ENCODE measurements around the gene ZNF284.
A peak's percentile ranks its signal among the peaks of the same experiment; 100 is the strongest.

ZNF284 gene

GRCh38 chr19:44071824-44072542 lies at the start of gene ZNF284:
TSS of gene ZNF284 (plus strand) at chr19:44072159. CDS start at chr19:44076390, 4,231 bp downstream.
- Histone ChIP-seq H3K4me3 (IDR thresholded peaks at IDR 0.05; ENCODE audit: insufficient read depth, low read depth, low read length) (no peak within 1 kb of the TSS), H3K36me3 (ENCODE audit: insufficient read depth) (no peaks in the 10 kb centered on the region), H3K4me1 (ENCODE audit: low read depth, poor library complexity, severe bottlenecking) (no peaks in the 10 kb centered on the region), H4K20me1 (ENCODE audit: insufficient read depth) (no peaks in the 10 kb centered on the region), H3K79me2 (ENCODE audit: insufficient read depth, low read depth) (no peaks in the 10 kb centered on the region), H2AFZ (ENCODE audit: low read depth) (peak within 1 kb of the TSS; percentile 88), H3K27ac (no peak within 1 kb of the TSS), H3K4me2 (peak within 1 kb of the TSS; percentile 71), H3K9ac (no peak within 1 kb of the TSS; the same call in 1 of the 2 replicates), H3K27me3 (ENCODE audit: insufficient read depth, low read depth) (no peaks in the 10 kb centered on the region)
- TF ChIP-seq, protein P1, sequence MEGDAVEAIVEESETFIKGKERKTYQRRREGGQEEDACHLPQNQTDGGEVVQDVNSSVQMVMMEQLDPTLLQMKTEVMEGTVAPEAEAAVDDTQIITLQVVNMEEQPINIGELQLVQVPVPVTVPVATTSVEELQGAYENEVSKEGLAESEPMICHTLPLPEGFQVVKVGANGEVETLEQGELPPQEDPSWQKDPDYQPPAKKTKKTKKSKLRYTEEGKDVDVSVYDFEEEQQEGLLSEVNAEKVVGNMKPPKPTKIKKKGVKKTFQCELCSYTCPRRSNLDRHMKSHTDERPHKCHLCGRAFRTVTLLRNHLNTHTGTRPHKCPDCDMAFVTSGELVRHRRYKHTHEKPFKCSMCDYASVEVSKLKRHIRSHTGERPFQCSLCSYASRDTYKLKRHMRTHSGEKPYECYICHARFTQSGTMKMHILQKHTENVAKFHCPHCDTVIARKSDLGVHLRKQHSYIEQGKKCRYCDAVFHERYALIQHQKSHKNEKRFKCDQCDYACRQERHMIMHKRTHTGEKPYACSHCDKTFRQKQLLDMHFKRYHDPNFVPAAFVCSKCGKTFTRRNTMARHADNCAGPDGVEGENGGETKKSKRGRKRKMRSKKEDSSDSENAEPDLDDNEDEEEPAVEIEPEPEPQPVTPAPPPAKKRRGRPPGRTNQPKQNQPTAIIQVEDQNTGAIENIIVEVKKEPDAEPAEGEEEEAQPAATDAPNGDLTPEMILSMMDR (conservative IDR thresholded peaks at IDR 0.05; ENCODE audit: low read depth, low read length) = no peak

DNA sequence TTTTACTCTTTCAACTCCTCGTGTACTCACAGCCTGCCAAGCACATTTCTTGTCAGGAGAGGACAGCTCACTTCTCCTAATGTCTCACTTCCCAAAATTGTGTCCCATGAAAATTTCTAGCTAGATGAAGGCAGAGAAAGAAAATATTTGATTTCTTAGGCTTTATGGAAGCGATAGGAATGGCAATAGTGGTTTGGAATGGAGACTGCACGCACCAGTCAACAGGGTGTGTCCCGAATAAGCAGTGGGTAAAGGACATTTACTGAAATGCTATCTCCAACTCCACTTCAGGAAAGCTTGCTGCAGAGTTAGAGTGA lies 47.1 kb upstream of the ZNF284 start:
- Histone ChIP-seq H4K20me1 (ENCODE audit: insufficient read depth) (no peaks in the 10 kb centered on the region), H3K4me3 (IDR thresholded peaks at IDR 0.05; ENCODE audit: insufficient read depth, low read depth, low read length) (no peak overlapping the region), H3K4me2 (0 out of 2 replicates have a peak overlapping the region, but pooled peaks have one; percentile 33), H3K4me1 (ENCODE audit: low read depth, poor library complexity, severe bottlenecking) (no peaks in the 10 kb centered on the region), H3K27me3 (ENCODE audit: insufficient read depth, low read depth) (no peaks in the 10 kb centered on the region), H3K27ac (no peak overlapping the region), H3K9ac (no peak overlapping the region), H3K36me3 (ENCODE audit: insufficient read depth) (no peaks in the 10 kb centered on the region), H3K79me2 (ENCODE audit: insufficient read depth, low read depth) (no peaks in the 10 kb centered on the region), H2AFZ (ENCODE audit: low read depth) (peak overlapping the region; percentile 55)
- TF ChIP-seq, protein P1 (conservative IDR thresholded peaks at IDR 0.05; ENCODE audit: low read depth, low read length) = no peak

DNA sequence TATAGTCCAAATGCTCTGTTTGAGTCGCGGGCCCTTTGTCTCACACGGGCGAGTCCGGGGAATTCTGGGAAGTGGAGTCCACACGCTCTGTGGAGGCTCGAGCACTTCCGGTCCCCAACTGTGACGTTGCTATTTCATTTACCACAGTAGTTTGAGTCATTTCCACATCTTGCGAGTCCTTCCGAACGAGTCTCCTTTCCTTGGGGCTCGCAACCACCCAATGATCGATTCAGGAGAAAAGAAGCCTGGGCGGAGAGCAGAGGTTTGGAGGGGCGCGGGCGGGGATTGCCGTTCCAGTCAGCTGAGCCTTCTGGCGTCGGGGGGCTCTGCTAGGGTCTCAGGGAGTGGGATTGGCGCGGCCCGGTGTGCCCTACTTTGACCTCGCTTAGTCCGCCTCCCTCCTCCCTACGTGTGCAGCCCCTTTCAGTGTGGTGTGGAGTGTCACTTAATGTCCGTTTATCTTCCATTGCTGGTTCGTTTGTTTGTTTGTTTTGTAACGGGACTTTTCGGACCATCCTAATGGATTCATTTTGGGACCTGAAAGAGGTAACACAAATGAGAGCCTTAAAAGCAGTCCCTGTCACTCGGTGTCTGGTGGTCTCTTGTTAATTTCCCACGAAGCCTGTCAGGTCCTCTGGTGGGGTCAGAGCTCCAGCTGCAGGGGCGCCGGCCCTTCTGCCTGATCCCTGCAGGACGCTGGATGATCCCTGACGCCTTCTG lies 46.6 kb upstream of the ZNF284 start, which contains the start of gene ZNF222:
ZNF222 (plus strand) TSS at position 163 of the 720 bp plus-strand sequence; CDS start at position 221, 58 bp downstream.
- peak within 1 kb of the TSS; percentile 32; the same call in 1 of the 2 replicates for H3K9ac ChIP-seq
- H3K4me2 ChIP-seq = peak within 1 kb of the TSS; percentile 33; the same call in 1 of the 2 replicates
- no peaks in the 10 kb centered on the region for H4K20me1 ChIP-seq (ENCODE audit: insufficient read depth)
- no peaks in the 10 kb centered on the region for H3K4me1 ChIP-seq (ENCODE audit: low read depth, poor library complexity, severe bottlenecking)
- no peak within 1 kb of the TSS for H3K4me3 ChIP-seq (IDR thresholded peaks at IDR 0.05; ENCODE audit: insufficient read depth, low read depth, low read length)
- no peaks in the 10 kb centered on the region for H3K79me2 ChIP-seq (ENCODE audit: insufficient read depth, low read depth)
- no peaks in the 10 kb centered on the region for H3K27me3 ChIP-seq (ENCODE audit: insufficient read depth, low read depth)
- H3K27ac ChIP-seq = no peak within 1 kb of the TSS
- TF ChIP-seq, protein P1 (conservative IDR thresholded peaks at IDR 0.05; ENCODE audit: low read depth, low read length) = no peak
- H3K36me3 ChIP-seq (ENCODE audit: insufficient read depth) = no peaks in the 10 kb centered on the region
- peak within 1 kb of the TSS; percentile 55 for H2AFZ ChIP-seq (ENCODE audit: low read depth)

DNA sequence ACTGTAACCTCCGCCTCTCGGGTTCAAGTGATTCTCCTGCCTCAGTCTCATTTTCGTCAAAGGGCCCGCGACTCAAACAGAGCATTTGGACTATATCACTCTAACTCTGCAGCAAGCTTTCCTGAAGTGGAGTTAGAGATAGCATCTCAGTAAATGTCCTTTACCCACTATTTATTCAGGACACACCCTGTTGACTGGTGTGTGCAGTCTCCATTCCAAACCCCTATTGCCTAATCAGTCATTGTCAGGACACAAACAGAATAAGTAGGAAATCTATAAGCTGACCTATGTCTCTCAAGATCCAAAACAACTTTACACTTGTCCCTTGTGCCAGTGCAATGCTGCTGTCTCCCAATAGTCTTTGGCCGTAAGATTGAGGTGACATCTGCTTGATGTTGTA lies 45.3 kb upstream of the ZNF284 start:
- no peak overlapping the region for H3K27ac ChIP-seq
- H3K4me3 ChIP-seq (IDR thresholded peaks at IDR 0.05; ENCODE audit: insufficient read depth, low read depth, low read length) = no peak overlapping the region
- no peak overlapping the region for H3K9ac ChIP-seq
- no peaks in the 10 kb centered on the region for H4K20me1 ChIP-seq (ENCODE audit: insufficient read depth)
- no peaks in the 10 kb centered on the region for H3K36me3 ChIP-seq (ENCODE audit: insufficient read depth)
- H3K79me2 ChIP-seq (ENCODE audit: insufficient read depth, low read depth) = no peaks in the 10 kb centered on the region
- H3K4me2 ChIP-seq = no peak overlapping the region
- TF ChIP-seq, protein P1 (conservative IDR thresholded peaks at IDR 0.05; ENCODE audit: low read depth, low read length) = no peak
- no peaks in the 10 kb centered on the region for H3K4me1 ChIP-seq (ENCODE audit: low read depth, poor library complexity, severe bottlenecking)
- H3K27me3 ChIP-seq (ENCODE audit: insufficient read depth, low read depth) = no peaks in the 10 kb centered on the region
- no peak overlapping the region for H2AFZ ChIP-seq (ENCODE audit: low read depth)
